HCT116 (cell line): ENCODE data around the gene BMPER. TPM values are rescaled to one million over a fixed set of nuclear protein-coding genes. Genes with fewer than 3 reads are reported as not detected.
A peak's percentile ranks its signal among the peaks of the same experiment; 100 is the strongest.

ENCODE experiments used
- ATAC-seq: fragments of 200-7000 bp; cut with Tn5 transposase; 2 replicates; pipeline ENCODE4 v1.9.1; 2020; ENCODE audit warnings: mild to moderate bottlenecking, moderate library complexity
- BruUV-seq: library from RNA; stranded (reverse); fragments of 400-500 nt; replicated peaks from 2 replicates; lab custom pipeline; 2021; lab: Mats Ljungman, UMichigan
- CTCF ChIA-PET: fragments of 300-600 bp; sonication (Branson Sonifier 250); formaldehyde crosslinking; loops from one replicate; lab custom pipeline; 2021; ENCODE audit warnings: antibody characterized with exemption; lab: Charles Lee
- POLR2A ChIA-PET: fragments of 300-600, 350-600 bp; sonication (Branson Sonifier 250); formaldehyde crosslinking; loops from one replicate; lab custom pipeline; 2021; ENCODE audit warnings: antibody characterized with exemption; lab: Charles Lee
- RAD21 ChIA-PET, 2 experiments: fragments of 300-600 bp; sonication (Branson Sonifier 250); formaldehyde crosslinking; loops; one replicate each; lab custom pipeline; 2023; ENCODE audit warnings: low total read pairs in 2 of 2; ENCODE audit not compliant: uncharacterized antibody in 2 of 2, unreplicated experiment in 2 of 2, low non-redundant PET in 1 of 2; lab: Charles Lee
- DNase-seq: peaks from one replicate; pipeline ENCODE4 v3.0.0-alpha.2; 2010; ENCODE audit warnings: low read depth, low spot score
- H2AFZ ChIP-seq: fragments of 200-600 bp; shearing (Covaris generic), sonication (generic); 2 replicates; pipeline ENCODE4 v1.6.1; 2017; ENCODE audit warnings: low read depth, mixed run types, mixed read lengths, antibody characterized with exemption, low read length; ENCODE audit not compliant: poor library complexity, severe bottlenecking
- H3K27ac ChIP-seq: 2 replicates; pipeline ENCODE4 v1.5.1; 2012; ENCODE audit warnings: low read depth, low read length
- H3K27me3 ChIP-seq: fragments of 200-600 bp; sonication (generic); 2 replicates; pipeline ENCODE4 v1.6.1; 2016; ENCODE audit warnings: mixed run types, low read length, mixed read lengths; ENCODE audit not compliant: insufficient read depth
- H3K36me3 ChIP-seq, 2 experiments: fragments of 200-500 bp in 1 of 2; fragments of 200-600 bp in 1 of 2; sonication (Bioruptor generic) in 1 of 2; sonication (generic) in 1 of 2; 2 replicates each; pipeline versions ENCODE4 v1.5.1 to v1.6.1; 2014 to 2016; ENCODE audit warnings: low read length in 2 of 2, inconsistent platforms in 1 of 2, mixed read lengths in 1 of 2, mixed run types in 1 of 2; ENCODE audit not compliant: insufficient read depth in 2 of 2, control insufficient read depth in 1 of 2
- H3K4me1 ChIP-seq, 2 experiments: fragments of 200-600 bp in 1 of 2; sonication (generic) in 1 of 2; 2 replicates each; pipeline versions ENCODE4 v1.5.1 to v1.6.1; 2012 to 2017; ENCODE audit warnings: low read length in 2 of 2, inconsistent platforms in 1 of 2, mild to moderate bottlenecking in 1 of 2, mixed read lengths in 1 of 2, mixed run types in 1 of 2, moderate library complexity in 1 of 2; ENCODE audit not compliant: insufficient read depth in 2 of 2, control insufficient read depth in 1 of 2
- H3K4me2 ChIP-seq: fragments of 200-600 bp; sonication (generic); 2 replicates; pipeline ENCODE4 v1.6.1; 2017; ENCODE audit warnings: mixed run types, low read length, mixed read lengths
- H3K4me3 ChIP-seq, 2 experiments: fragments of 200-600 bp in 1 of 2; sonication (generic) in 1 of 2; replicated peaks in 1 of 2; 2 replicates each; pipeline ENCODE4 v1.5.1; 2011 to 2016; ENCODE audit warnings: low read length in 2 of 2, control low read depth in 1 of 2, low read depth in 1 of 2, mild to moderate bottlenecking in 1 of 2, mixed read lengths in 1 of 2, mixed run types in 1 of 2
- H3K79me2 ChIP-seq: fragments of 200-600 bp; sonication (generic); 2 replicates; pipeline ENCODE4 v1.6.1; 2017; ENCODE audit warnings: mild to moderate bottlenecking, mixed run types, low read length, moderate library complexity, mixed read lengths; ENCODE audit not compliant: insufficient read depth
- H3K9ac ChIP-seq: fragments of 200-600 bp; sonication (generic); 2 replicates; pipeline ENCODE4 v1.6.1; 2016; ENCODE audit warnings: low read length, mixed read lengths
- H3K9me2 ChIP-seq: fragments of 200-600 bp; sonication (generic), shearing (Covaris generic); 2 replicates; pipeline ENCODE4 v1.6.1; 2017; ENCODE audit warnings: mixed run types, mild to moderate bottlenecking, moderate library complexity; ENCODE audit not compliant: insufficient read depth
- H3K9me3 ChIP-seq, 2 experiments: fragments of 200-500 bp in 1 of 2; fragments of 200-600 bp in 1 of 2; sonication (Bioruptor generic) in 1 of 2; sonication (generic) in 1 of 2; 2 replicates each; pipeline ENCODE4 v1.6.1; 2014 to 2017; ENCODE audit warnings: low read length in 2 of 2, mixed read lengths in 2 of 2, inconsistent platforms in 1 of 2, low read depth in 1 of 2, mild to moderate bottlenecking in 1 of 2, mixed run types in 1 of 2, moderate library complexity in 1 of 2; ENCODE audit not compliant: control insufficient read depth in 1 of 2, insufficient read depth in 1 of 2
- H4K20me1 ChIP-seq: fragments of 200-600 bp; sonication (generic), shearing (Covaris generic); 2 replicates; pipeline ENCODE4 v1.6.1; 2017; ENCODE audit warnings: mixed run types, mild to moderate bottlenecking, moderate library complexity; ENCODE audit not compliant: insufficient read depth
- ATF3 ChIP-seq: IDR thresholded peaks from 2 replicates; pipeline ENCODE4 v1.6.1; 2012
- CBX3 ChIP-seq: IDR thresholded peaks from 2 replicates; pipeline ENCODE4 v1.6.1; 2012; ENCODE audit warnings: low read depth
- CTCF ChIP-seq, 3 experiments: fragments of 200-600 bp in 1 of 3; sonication (generic) in 1 of 3; IDR thresholded peaks in 2 of 3; conservative IDR thresholded peaks in 1 of 3; 2 replicates each; pipeline ENCODE4 v1.5.1; 2012 to 2017; ENCODE audit warnings: low read depth in 2 of 3, low read length in 2 of 3, antibody characterized with exemption in 1 of 3, borderline replicate concordance in 1 of 3, control low read depth in 1 of 3, mild to moderate bottlenecking in 1 of 3, mixed read lengths in 1 of 3, mixed run types in 1 of 3, moderate library complexity in 1 of 3; ENCODE audit not compliant: insufficient read depth in 1 of 3
- EZH2 ChIP-seq: fragments of 200-600 bp; sonication (generic); IDR thresholded peaks from 2 replicates; pipeline ENCODE4 v1.6.1; 2017; ENCODE audit warnings: antibody characterized with exemption, mixed run types
- FOSL1 ChIP-seq: IDR thresholded peaks from 2 replicates; pipeline ENCODE4 v1.6.1; 2012; ENCODE audit warnings: low read depth
- MAX ChIP-seq: IDR thresholded peaks from 2 replicates; pipeline ENCODE4 v1.6.1; 2012
- POLR2A ChIP-seq: IDR thresholded peaks from 2 replicates; pipeline ENCODE4 v1.7.0; 2011; ENCODE audit warnings: borderline replicate concordance; ENCODE audit not compliant: insufficient read depth, insufficient read length; ENCODE audit errors: extremely low read depth
- RAD21 ChIP-seq: IDR thresholded peaks from 2 replicates; pipeline ENCODE4 v1.6.1; 2012; ENCODE audit warnings: low read depth, mild to moderate bottlenecking
- SP1 ChIP-seq: IDR thresholded peaks from 2 replicates; pipeline ENCODE4 v1.6.1; 2012; ENCODE audit warnings: low read depth
- SRF ChIP-seq: IDR thresholded peaks from 2 replicates; pipeline ENCODE4 v1.6.1; 2012; ENCODE audit warnings: low read depth
- YY1 ChIP-seq: IDR thresholded peaks from 2 replicates; pipeline ENCODE4 v1.6.1; 2011; ENCODE audit warnings: low read length, low read depth, moderate library complexity, mild to moderate bottlenecking; ENCODE audit not compliant: insufficient replicate concordance; ENCODE audit errors: extremely low read depth
- ZBTB33 ChIP-seq: IDR thresholded peaks from 2 replicates; pipeline ENCODE4 v1.6.1; 2011; ENCODE audit warnings: mild to moderate bottlenecking, low read length, moderate library complexity; ENCODE audit not compliant: insufficient replicate concordance; ENCODE audit errors: extremely low read depth
- ZFX ChIP-seq: fragments of 450-650 bp; IDR thresholded peaks from 2 replicates; pipeline ENCODE4 v1.6.1; 2017
- ZNF274 ChIP-seq: fragments of 200-500 bp; sonication (Bioruptor generic); IDR thresholded peaks from 2 replicates; pipeline ENCODE4 v1.6.1; 2014; ENCODE audit warnings: mild to moderate bottlenecking, low read depth, low read length, inconsistent platforms
- intact Hi-C: fragments of 100-400 bp; cut with micrococcal nuclease; formaldehyde crosslinking; loops from 2 replicates; pipeline ENCODE4 v1.10.0; 2022
- total RNA-seq: library from RNA; stranded (reverse); gene quantifications from one replicate; pipeline ENCODE4 v1.2.1, GENCODE V29; 2021; ENCODE audit not compliant: unreplicated experiment

Gene BMPER
- total RNA-seq, 1 experiment from 2014 or later, result not detected

GRCh38 chr7:33946094-33946699 is 40.9 kb downstream of the BMPER start:
- BruUV-seq, result no TSS peak
- H3K4me3 ChIP-seq, result no peak overlapping the region
- DNase-seq (no peak), ATAC-seq (no peak)
- no peak overlapping the region for H3K9ac ChIP-seq
- TF ChIP-seq CBX3, result no peak
- TF ChIP-seq FOSL1, result peak; percentile 53; the same call in 1 of the 2 replicates
- no peak for TF ChIP-seq POLR2A
- ChIA-PET RAD21 (no interaction called here), POLR2A (no interaction called here), CTCF (interaction anchor here (0.8 kb wide), 1 partner anchor 13 kb away, joined by 3 read pairs; no protein-coding TSS in a partner anchor)
- no peak overlapping the region for H3K27ac ChIP-seq
- H3K4me1 ChIP-seq, result peaks cover 0 to 4% of the 10 kb centered on the region in 2 experiments; a peak in 1 of 4 replicates
- H3K9me3 ChIP-seq, result no peaks in the 10 kb centered on the region
- no peaks in the 10 kb centered on the region for H3K9me2 ChIP-seq
- no peaks in the 10 kb centered on the region for H3K79me2 ChIP-seq
- no peak overlapping the region for H3K4me2 ChIP-seq
- intact Hi-C loops, result no loop called here
- H3K27me3 ChIP-seq, result no peaks in the 10 kb centered on the region
- H2AFZ ChIP-seq, result no peak overlapping the region
- no peaks in the 10 kb centered on the region for H4K20me1 ChIP-seq
- no peaks in the 10 kb centered on the region for H3K36me3 ChIP-seq

- ChIA-PET CTCF (interaction anchor here (1.6 kb wide), 1 partner anchor 17 kb away, joined by 8 read pairs; no protein-coding TSS in a partner anchor), POLR2A (no interaction called here), RAD21 (no interaction called here)
- ATAC-seq, result no peak
- H3K27ac ChIP-seq, result no peak overlapping the region
- H3K9me2 ChIP-seq, result no peaks in the 10 kb centered on the region
- H3K4me2 ChIP-seq, result no peak overlapping the region
- no peaks in the 10 kb centered on the region for H3K27me3 ChIP-seq
- intact Hi-C loops, result no loop called here
- no peak overlapping the region for H3K4me3 ChIP-seq
- no peak for DNase-seq
- H3K4me1 ChIP-seq, result peaks cover 0 to 4% of the 10 kb centered on the region in 2 experiments; a peak in 1 of 4 replicates
- H3K9ac ChIP-seq, result no peak overlapping the region
- H2AFZ ChIP-seq, result no peak overlapping the region
- BruUV-seq, result no TSS peak
- H3K36me3 ChIP-seq, result no peaks in the 10 kb centered on the region
- no peaks in the 10 kb centered on the region for H3K79me2 ChIP-seq
- no peaks in the 10 kb centered on the region for H3K9me3 ChIP-seq
- no peaks in the 10 kb centered on the region for H4K20me1 ChIP-seq
- TF ChIP-seq FOSL1 (no peak), ZNF274 (no peak), POLR2A (no peak), MAX (no peak), RAD21 (no peak), YY1 (no peak), ATF3 (no peak), CBX3 (no peak), ZBTB33 (no peak), SP1 (no peak), CTCF (IDR thresholded peaks at IDR 0.05 in 2 of 3, conservative IDR thresholded peaks at IDR 0.05 in 1 of 3; ENCODE audit: borderline replicate concordance in 1 of 3, insufficient read depth in 1 of 3, low read depth in 2 of 3, low read length in 2 of 3) (no peak), EZH2 (no peak), SRF (no peak), ZFX (no peak)
Measured at GRCh38 chr7:33950047-33950714, 44.8 kb downstream of the BMPER start.
